HG02798 (cell line): ENCODE measurements around the gene FOSL1.
A peak's percentile ranks its signal among the peaks of the same experiment; 100 is the strongest.

ENCODE experiments used
- ATAC-seq: cut with Tn5 transposase; IDR thresholded peaks from one replicate; pipeline ENCODE4 v1.9.1; 2021; ENCODE audit warnings: mild to moderate bottlenecking; ENCODE audit not compliant: unreplicated experiment, poor library complexity

Gene FOSL1

DNA sequence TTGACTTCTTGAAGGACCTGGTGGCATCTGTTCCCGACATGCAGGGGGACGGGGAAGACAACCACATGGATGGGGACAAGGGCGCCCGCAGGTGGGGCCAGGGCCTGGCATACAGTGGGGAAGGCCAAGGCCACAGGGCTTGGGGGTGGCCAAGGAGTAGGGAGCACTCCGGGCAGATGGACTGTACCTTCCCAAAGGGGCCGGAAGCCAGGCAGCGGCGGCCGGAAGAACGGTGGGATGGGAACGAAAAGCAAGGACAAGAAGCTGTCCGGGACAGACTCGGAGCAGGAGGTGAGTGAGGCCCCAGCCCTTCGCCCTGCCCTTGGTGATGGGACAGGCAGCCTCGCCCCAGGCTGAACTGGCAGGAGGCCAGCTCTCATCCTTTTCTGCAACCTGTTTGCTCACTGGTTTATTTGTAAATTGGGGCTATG is 20.2 kb upstream of the FOSL1 start:
- no peak for ATAC-seq

DNA sequence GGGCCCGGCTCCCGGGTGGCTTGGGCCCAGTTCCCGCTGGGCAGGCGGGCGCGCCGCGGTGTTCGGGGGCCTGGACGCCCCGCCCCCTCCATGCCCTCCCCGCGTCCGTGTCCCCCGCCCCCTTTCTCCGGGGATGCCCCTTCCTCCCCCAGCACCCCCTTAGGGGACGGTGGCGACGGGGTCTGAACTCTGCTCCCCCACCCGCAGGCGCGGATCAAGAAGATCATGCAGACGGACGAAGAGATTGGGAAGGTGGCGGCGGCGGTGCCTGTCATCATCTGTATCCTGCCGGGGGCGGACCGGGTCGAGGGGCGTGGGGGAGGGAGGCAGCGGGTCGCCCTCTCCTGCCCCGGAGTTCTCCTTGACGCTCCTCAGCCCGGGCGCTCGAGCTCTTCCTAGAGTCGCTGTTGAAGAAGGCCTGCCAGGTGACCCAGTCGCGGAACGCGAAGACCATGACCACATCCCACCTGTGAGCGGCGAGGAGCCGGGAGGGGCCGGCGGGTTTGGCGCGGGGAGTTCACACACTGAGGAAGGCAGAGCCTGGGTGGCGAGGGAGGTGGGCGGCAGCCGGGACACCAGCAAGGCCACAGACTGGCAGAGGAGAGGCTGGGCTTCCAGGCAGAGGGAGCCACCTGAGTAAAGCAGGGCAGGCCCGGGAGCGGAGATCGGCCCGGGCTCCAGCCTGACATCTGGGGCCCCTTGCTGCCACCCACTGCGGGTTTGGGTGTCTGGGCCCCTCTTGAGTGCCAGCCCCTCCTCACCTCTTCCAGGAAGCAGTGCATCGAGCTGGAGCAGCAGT is 19.6 kb upstream of the FOSL1 start:
- peak; percentile 47 for ATAC-seq

DNA sequence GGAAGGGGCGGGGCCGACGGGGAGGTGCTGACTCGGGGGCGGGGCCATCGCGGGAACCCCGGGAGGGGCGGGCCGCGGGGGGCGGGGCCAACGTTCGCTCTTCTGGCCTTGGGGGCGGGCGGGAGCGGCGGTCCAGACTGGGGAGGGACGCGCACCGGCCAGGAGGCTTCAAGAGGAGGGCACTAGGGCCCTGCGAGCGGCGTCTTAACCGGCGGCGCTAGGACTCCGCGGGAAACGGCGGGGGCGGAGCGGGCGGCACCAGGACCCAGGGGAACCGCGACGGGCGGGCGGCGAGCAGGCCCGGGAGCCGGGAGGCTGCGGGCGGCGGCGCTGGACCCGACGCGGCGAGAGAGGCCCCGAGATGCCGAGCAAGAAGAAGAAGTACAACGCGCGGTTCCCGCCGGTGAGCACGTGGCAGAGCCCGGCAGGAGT is 19.0 kb upstream of the FOSL1 start, which contains the start of gene DRAP1:
Gene DRAP1 (plus strand): TSS at position 286 of the 432 bp plus-strand sequence. CDS start 76 bp downstream, at position 362.
- ATAC-seq, result peak; percentile 87

DNA sequence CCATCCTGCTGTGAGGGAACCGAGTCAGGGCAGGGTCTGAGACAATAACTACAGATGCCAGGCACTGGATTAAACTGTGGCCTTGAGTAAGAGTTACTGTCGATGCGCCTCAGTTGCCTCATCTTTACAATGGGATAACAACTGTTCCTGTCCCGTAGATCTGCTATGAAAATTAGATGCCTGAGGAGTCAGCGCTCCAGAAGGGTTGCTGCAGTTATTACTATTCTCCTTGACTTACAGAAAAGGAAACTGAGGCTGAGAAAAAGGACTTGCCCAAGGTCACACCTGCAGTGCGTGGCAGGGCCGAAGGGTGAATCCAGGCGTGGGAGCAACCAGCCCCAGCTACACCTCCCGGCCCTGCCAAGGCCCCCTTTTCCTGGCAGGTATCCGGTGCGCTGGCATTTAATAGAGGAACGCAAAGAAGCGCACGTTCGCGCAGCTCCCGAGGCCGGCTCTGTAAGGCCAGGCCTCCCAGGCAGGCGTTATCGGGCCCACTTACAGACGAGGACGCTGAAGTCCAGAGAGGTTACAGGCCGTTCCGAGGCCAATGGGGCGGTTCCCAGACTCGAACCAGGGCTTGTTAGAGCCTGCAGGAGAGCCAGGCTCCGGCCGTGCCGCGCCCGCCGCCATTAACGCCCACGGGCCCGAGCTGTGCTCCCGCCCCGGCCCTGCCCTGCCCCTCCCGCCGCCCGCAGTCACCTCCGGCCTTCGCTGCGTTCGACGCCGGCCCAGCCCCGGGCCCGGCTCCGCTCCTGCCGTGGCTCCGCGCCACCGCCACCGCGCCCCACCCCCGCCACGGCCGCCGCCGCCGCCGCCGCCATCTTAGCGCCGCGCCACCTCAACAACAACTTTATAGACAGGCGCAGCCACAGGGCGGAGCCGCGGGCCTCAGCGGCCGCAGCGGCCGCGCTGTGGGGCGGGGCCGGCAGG is 18.3 kb upstream of the FOSL1 start, which contains the start of gene C11orf68:
Gene C11orf68 (minus strand): TSS at position 852 of the 930 bp plus-strand sequence. CDS start 31 bp downstream, at position 821.
- peak; percentile 62 for ATAC-seq

DNA sequence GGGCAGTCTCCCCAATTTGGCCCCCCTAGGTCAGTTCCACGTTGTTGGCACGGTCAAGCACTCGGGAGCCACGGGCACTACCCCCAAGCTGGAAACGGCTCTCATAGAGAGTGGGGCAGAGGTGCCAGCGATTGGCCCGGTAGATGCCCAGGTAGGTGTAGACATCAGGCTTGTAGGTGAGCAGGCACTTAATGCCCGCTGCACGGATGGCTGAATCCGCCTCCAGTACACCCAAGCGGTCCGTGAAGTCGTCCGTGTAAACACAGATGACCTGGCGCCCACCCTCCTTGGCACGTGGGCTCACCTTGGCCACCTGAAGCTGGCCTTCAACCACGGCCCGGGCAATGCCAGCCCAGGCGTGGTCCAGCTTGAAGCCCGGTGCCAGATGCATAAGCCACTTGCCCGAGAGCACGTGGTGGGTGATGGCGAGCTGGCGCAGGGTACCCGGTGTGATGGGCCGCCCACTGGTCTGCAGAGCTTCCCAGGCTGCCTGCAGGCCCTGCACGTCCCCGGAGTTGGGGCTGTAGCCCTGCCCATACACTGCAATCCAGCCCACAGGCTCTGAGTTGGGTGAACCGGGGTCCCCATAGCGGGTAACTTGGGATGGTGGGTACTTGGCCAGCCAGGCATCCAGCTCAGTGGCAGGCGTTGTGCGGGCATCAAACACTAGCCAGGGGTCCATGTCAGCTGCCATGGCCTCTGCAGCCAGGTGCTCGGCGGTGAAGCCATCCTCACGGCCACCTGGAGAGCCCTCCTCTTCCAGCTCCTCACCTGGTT is 17.4 kb upstream of the FOSL1 start:
- no peak for ATAC-seq

DNA sequence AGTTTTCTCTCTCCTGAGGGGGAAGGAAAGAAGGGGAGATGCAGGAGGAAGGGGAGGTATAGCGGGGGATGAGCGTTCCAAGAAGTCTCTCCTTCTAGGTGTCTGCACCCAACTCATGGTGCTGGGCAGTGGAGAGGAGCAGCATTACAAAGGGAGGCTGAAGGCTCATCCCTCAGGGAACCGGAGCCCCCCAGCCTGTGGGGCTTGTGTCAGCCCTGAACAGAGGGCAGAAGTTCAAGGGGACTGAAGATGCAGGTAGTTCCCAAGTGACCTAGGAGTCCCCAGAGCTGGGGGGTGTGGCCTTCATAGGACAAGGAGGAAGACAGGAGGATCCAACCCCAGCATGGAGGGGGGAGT is 16.9 kb upstream of the FOSL1 start:
- no peak for ATAC-seq

DNA sequence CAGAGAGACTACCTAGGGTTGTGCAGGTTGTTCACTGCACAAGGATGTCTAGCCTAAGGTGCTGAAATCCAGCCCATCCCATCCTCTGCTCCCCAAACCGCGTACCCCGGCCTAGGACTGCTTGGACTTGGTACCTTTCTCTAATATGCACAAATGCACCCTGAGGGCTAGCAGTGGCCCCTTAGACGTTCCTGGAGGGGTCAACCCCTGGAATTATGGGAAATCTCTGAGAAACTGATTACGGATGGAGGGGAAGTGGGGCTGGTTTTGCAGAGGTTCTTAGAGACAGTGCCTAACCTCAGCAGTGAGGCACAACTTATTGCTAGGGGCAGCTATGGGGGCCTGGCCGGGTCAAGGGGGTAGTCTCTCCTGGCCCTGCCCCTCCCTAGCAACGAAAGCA is 16.2 kb upstream of the FOSL1 start:
- ATAC-seq, result no peak

DNA sequence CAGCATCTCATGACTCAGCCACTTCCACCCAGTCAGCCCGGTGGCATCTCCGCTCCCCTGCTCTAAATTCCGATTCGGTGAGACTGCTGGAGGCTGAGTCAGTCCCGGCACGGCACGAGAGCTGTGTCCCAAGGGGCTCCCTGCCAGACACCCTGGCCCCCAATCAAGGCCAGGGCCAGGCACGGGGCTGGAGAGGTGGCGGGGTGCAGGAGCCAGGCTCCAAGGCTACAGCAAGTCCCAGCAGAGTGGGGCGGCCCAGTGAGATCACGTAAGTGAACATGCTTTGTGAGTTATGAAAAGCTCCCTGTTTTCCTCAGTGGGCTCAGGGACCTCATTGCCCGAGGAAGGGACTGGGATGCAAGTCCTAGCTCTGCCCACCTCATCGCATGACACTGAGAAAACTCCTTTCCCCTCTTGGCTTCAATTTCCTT is 15.6 kb upstream of the FOSL1 start:
- no peak for ATAC-seq

DNA sequence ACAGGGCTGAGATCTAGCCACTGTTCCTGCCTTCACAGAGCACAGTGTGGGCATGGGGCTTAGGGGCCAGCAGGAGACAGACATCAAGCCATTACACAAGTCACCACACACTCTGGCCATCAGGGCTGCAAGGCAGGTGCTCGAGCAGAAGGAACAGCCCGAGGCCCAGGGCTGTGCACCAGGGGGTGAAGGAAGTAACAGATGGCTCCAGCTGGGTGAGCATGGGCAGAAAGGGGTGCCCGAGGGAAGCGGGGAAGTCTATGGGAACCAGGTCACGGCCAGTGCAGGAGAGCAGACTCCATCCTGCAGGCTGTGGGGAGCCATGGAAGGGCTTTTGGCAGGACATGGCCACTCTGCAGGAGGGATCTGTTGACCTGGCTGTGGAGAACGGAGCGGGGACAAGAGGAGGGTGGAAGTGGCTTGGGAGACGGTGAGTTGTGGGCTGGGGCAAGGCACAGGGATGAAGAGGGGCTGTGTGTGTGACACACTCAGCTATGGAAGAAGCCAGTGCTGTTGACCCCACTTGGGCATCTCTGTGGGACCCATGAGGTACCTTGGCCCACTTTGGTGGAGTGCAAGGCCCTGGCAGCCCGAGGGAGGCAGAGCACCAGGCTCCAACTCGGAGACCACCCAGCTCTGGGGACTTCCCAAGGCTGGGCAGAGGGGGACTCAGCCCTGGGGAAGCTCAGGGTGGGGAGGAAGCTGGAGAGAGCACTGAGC is 15.1 kb upstream of the FOSL1 start:
- no peak for ATAC-seq

DNA sequence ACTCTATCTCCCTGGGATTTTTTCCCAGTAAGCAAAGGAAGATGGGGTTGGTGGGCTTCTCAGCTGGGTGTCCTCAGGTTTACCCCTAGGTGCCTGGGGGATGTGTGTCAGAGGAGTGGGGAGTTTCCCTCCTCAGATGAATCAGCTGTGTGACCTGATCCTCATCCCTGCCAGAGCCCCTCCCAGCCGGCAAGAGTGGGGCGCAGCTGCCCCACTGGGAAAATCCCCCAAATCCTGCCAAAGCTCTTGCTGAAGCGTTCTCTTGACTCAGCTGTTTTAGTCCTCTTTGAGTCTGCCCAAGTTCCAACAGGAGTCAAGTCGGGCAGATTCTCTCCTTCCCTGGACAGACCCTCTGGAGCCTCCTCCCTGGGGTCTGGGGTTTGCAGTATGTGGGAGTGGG is 12.7 kb upstream of the FOSL1 start:
- no peak for ATAC-seq

DNA sequence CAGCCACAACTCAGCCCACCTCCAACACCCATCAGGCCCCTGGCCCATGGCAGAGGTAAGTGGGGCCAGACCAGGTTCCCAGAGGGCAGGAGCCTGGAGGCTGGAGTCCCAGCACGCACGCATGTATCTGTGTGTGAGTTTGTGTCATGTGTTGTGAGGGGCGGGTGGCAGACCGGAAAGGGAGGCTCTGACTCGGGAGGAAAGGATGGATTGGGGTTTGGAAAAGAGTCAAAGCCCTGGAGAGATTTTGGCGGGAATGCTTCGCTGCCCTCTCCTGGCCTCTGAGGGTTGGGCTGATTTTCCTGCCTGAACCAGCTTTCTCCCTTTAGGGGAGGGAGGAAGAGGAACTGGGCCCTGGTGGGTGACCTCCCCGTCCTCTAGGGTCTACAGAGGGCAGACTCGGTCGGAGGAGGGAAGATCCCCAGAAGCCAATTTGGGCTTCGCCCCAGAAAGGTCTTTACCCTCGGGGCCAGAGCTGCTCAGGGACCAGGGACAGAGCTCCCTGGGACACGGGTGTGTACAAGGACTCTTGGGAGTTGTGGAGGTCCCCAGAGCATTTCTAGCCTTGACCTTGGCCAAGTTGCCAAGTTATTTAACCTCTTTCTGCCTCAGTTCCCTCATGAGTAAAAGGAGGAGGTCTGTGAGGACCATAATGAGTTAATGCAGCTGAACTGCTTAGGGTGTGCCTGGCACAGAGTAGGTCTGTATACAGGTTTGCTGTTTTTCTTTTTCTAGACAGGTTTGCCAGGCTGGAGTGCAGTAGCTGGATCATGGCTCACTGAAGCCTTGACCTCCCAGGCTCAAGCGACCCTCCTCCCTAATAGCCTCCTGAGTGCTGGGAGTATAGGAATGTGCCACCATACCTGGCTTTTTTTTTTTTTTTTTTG is 11.7 kb upstream of the FOSL1 start:
- ATAC-seq, result no peak

DNA sequence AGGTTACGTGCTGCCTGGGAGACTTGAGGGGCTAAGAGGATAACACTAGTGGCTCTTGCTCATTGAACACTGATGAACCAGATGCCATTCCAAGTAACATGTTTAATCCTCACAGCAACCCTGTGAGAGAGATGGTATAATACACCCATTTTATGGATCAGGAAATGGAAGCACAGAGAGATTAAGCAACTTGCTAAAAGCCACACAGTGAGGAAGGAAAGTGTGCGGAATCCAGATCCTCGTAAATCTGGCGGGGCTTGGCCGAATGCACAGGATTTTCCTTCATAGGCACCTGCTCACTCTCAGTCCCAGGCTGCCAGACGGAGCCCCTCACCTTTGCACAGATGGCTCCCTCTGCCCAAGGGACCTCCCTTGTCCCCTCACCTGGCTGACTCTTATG is 7.7 kb upstream of the FOSL1 start:
- ATAC-seq, result no peak

DNA sequence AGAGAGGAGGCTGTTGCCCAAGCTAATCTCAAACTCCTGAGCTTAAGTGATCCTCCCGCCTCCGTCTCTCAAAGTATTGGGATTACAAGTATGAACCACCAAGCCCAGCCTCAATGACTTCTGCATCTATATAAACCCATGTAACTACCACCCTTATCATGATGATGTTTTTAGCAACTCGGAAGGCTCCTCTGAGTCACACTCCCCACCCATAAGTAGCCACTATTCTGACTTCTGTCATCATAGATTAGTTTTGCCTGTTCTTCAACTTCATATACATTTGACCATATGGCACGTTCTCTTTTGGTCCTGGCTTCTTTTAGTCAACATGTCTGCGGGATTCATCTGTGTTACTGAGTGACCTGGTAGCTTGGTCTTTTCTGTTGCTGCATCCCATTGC is 6.4 kb upstream of the FOSL1 start:
- ATAC-seq, result no peak

DNA sequence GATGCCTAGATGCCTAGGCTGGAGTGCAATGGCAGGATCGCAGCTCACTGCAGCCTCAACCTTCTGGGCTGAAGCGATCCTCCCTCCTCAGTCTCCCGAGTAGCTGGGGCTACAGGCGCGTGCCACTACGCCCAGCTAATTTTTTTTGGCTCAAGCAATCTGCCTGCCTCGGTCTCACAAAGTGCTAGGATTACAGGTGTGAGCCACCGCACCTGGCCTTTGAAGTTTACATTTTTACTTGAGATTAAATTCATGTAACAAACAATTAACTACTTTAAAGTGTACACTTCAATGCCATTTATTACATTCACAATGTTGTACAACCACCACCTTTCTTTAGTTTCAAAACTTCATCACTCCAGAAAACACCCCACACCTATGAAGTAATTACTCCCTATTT is 3.5 kb upstream of the FOSL1 start:
- no peak for ATAC-seq

DNA sequence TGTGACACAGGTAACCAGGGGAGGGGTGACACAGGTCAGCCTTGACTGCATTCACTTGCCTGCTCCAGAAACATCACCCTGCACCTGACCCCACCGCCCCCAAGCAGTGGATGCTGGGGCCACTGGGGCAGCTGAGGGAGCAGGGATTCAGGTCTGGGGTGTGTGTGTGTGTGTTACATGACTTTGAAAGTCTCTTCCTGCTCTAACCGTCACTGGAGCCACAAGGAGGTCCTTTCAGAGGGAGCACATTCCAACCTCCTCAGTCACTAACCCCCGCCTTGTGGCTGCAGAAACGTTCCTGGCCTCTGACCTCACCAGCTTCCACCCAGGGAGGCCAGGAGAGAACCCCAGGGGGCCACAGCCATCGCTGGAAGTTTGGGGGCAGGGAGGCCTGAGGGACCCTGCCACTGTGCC is 2.9 kb upstream of the FOSL1 start:
- ATAC-seq, result no peak

DNA sequence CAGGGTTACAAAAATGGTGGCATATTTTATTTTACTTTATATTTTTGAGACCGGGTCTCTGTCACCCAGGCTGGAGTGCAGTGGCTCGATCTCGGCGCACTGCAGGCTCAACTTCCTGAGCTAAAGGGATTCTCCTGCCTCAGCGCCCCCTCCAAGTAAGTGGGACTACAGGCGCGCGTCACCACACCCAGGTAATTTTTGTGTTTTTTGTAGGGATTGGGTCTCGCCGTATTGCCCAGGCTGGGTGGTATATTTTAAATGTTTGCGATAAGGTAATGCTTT is 652 bp upstream of the FOSL1 start:
- no peak for ATAC-seq

DNA sequence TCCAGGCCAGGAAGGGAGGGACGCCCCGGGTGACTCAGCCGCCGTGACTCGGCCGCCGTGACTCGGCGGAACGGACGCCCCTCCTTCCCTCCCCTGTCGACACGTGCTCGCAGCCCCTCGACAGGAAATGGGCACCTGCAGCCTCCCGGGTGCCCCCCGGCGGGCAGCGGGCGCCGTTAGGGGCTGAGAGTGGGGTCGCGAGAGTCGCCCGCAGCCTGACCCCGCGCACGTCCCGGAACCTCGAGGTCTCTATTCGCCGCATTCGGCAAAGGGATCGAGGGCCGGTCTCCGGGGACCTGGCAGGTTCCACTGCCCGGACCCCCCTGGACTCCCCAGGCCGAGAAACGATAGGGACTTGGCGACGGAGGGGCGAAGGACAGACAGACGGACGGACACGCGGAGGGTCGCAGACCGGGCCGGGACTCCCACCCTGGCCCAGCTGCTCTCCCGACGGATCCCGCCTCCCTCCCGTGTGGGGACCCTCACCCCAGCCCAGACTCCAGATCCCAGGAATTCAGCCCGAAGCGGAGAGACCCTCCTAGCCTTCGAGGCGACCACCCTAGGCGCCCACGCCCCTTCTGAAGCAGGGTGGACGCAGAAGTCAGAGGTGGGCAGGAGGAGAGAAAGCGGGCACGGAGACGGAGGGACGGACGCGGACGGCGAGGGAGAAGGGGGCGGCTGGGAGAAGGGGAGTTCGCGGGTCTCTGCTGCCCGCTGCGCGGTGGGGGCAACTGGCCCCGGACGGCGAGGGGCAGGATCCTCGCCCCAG is 648 bp downstream of the FOSL1 start:
- ATAC-seq, result peak; percentile 20

DNA sequence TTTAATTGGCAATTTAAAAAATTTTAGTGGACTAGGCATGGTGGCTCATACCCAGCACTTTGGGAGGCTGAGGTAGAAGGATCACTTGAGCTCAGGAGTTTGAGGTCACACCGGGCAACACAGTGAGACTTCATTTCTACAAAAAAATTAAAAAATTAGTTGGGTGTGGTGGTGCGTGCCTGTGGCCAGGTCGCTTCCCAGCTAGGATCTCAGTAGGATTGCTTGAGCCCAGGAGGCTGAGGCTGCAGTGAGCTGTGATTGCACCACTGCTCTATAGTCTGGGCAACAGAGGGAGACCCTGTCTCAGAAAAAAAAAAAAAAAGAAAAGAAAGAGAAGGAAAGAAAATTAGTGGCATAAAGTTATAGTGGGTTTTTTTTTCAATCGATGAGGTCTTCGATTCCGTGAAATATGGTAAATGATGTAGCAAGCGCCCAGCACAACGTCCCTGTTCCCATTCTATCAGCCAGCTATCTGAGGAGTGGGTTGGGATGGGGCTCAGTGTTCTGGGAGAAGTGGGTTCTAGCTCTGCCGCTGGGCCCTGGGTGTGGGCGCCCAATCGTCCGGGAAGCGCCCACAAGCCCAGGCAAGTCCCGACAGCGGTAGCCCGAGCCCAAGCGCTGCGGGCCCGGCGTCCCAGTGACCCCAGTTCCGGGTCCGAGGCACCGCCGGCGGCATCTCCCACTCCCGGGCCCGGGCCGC is 1.4 kb downstream of the FOSL1 start:
- no peak for ATAC-seq
